SW 1271 (cell line): ENCODE data around the gene PDE9A.

ENCODE experiments used
- DNase-seq, 2 experiments: peaks; one replicate each; lab custom pipeline; 2025; lab: John Stamatoyannopoulos, UW

The PDE9A gene

DNA sequence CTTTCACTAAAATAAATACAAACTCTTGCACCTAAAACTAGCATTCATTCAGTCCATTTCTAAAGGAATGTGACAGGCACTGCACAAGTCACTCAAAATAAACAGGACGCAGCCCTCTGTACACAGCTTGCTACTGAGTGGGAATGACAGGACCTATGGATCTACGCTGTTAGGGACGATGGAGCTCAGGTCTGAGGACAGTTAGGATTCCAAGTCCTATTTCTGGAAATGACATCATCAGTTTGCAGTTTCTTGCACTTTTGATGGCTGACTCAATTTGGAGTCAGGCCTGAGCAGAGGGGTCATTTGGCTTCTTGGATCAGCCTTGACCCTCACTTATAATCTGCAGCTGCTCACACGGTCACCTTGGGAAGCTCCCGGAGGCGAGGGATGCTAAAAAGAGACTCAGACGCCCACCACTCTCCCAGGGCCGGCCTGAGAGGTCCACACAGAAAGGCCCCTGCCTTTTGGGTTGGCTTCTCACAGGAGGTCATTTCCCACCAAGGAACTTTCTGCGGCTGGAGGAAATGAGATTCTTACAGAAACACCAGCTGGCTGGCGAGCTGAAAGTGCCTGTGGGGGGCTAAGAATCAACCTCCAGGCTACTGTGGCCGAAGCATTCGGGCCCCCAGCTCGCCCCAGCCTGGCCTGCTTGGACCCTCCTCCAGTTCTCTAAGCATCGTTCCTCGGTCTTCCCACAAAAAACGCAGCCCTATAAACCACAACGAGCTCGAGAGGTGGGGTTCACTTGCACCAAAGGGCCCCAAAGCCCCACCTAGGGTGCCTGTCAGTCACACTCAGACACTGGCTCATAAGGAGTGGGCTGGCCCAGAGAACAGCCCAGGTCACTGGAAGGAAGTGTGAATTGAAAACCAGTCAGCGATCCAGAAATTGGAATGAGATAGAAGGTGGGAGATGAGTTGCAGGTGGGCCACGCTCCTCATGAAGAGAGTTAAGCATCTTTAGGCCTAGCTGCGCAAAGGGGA, 8.9 kb upstream of the PDE9A start:
- no peak for DNase-seq

- no peak for DNase-seq
Observed at GRCh38 chr21:42645211-42646075, 8.0 kb upstream of the PDE9A start.

DNA sequence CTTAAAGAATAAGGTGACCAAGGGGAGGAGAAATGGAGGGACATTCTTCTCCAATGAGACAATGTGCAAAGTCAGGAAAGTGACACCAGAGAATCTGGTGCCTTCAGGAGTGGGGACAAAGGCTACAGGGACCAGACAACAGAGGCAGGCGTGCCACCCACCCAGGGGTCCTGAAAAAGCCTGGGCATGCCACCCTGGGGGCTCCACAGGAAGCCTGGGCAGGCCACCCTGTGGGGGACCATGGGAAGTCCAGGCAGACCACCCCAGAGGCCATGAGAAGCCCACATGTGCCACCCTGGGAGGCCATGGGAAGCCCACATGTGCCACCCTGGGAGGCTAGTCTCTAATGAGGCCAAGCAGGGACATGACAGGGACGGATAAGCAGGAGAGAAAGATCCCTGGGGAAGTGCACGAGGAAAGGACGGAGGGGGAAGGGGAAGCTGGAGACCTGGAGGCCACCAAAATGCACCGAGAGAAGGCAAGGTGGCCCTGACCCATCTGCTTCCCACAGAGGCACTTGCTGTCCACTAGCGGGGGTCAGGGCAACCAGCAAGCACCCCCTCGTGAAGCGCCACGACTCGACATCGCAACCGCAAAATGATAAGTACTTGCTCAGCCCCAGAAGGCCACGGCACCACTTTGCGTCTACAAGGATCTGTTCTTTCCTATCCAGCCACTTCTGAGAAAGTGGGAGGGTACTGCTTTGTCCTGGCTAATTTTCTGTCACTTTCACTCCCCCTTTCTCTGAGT, 7.2 kb upstream of the PDE9A start:
- no peak for DNase-seq

DNA sequence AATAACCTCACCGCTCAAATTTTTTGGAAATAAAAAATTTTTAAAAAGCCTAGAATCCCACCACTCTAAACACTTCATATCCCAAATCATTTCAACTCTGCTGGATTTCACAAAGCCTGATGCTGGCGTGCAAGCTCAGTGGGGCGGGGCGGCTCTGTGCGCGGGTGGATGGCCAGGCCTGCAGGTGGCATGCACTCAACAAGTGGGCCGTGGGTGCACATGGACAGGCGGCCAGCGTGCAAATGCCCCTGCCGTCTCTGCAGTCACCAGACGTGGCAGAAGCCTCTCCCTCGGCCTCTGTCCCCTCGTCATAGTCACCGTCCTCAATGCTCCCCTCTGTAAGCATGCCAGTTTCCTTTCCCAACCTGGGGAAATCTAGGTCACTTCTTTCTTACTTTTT, 6.6 kb upstream of the PDE9A start:
- DNase-seq, result no peak

GRCh38 chr21:42648606-42649005, 4.8 kb upstream of the PDE9A start:
- DNase-seq, result no peak

GRCh38 chr21:42649122-42650032, 4.0 kb upstream of the PDE9A start:
- DNase-seq, result no peak

GRCh38 chr21:42650033-42650370, 3.4 kb upstream of the PDE9A start:
- no peak for DNase-seq

- DNase-seq, result no peak
Observed at GRCh38 chr21:42650441-42651421, 2.7 kb upstream of the PDE9A start.

DNA sequence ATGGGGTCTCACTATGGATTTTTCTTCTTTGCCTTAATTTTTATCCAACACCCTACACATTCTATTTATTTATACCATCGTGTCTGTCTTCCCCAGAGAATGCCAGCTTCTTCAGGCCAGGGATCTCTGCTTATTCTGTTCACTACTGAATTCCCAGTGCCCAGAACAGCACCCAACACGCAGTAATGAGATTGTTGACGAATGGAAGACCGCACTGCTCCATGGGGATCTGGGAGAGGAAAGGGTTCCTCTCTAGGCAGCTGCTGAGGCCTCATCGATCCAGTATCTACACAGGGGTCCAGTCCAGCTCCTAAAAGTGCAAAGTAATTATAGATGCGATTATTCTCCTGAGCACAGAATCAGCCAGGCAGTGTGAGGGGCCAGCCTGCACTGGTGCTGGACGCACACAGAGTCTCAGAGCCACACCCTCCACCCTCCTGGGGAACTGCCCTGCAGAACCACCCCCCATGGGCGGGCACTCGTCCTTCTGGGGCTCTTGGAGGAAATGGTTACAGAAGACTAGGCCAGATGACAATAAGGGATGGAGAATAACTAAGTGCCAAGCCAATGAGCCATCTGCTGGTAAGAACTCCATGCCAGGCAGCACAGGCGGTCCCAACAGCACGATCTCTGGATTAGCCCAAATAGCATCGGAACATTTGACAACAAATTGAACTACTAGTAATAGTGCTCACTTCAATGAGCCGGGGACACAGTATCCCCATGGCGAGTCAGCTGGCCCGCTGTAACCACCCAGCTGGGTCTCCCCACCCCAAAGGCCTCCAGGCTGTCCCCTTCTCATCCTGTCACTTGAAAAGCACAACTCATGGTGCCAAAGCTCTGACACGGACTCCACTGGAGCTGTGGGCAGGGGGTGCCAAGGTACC, 1.7 kb upstream of the PDE9A start:
- DNase-seq, result no peak

- DNase-seq, result peak; percentile 59 to 80
Observed at GRCh38 chr21:42652527-42653230, 742 bp upstream of the PDE9A start.

DNA sequence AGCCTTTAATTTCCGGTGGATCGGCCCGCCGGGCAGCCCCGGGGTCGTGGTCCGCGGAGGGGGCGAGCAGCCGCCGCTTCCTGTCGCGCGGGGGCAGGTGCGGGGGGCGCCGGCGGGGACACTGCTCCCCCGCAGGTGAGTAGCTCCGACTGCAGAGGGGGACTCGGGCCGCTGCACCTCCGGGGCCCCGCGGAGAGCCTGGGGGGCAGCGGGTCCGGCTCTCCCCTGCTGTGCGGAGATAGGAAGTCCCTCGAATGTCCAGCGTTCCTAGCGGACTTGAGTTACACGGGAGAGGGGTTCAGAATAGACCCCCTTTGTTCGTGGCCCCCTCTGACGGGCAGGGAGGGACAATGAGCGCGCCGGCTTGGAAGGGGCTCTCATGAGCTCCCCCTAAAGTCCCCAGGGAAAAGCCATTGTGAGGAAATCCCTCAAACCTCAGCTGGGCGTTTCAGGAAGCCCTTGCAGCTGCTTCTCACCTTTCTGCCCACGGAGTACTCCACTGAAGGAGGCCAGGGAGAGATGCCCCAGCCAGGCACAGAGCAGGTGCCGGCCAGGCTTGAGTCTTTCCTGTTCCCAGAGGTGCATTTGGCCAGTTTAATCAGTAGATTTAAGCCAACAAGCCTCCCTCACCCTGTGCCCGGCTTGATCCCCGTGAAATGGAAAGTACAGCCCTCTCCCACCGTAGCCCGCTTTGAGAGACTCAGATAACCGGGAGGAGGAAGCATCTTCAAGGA, 925 bp downstream of the PDE9A start:
- DNase-seq, result peak in 1 of 2 experiments; percentile 29

DNA sequence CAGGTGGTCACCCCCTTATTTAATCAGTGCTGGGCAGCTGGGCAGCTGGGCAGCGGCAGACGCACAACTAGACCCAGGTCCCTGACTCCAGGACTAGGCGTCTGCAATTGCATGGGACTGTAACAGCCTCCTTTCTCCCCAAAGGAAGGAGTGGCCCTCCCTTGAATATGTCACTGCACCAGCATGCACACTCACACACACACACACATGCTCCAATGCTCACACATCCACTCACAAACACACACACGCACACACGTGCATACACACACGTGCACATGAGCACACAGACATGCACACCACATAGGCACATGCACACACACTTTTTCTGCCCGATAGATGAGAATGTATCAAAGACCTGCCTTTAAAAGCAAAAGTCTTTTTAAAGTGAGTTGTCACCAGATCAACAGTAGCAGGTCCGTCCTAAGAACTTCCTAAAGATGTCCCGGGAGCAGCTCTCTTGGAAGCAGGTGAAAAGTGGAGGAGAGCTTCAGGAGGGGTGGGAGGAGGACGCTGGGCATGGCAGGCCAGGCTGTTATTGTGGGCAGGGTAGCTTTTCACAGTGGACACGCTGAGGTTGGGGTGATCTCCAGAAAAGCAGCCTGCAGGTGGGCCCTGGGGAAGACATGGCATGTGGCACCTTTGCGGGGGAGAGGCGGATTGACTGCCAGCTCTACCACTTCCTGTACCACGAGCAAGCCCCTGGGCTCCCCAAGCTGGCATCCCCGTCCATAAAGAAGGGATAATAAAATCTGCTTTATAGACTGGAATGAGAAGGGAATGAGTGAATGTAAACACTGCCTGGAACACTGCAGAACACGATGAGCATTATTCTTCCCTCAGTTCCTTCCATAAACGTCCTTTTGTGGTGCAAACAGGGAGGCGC, 1.7 kb downstream of the PDE9A start:
- DNase-seq, result no peak

DNA sequence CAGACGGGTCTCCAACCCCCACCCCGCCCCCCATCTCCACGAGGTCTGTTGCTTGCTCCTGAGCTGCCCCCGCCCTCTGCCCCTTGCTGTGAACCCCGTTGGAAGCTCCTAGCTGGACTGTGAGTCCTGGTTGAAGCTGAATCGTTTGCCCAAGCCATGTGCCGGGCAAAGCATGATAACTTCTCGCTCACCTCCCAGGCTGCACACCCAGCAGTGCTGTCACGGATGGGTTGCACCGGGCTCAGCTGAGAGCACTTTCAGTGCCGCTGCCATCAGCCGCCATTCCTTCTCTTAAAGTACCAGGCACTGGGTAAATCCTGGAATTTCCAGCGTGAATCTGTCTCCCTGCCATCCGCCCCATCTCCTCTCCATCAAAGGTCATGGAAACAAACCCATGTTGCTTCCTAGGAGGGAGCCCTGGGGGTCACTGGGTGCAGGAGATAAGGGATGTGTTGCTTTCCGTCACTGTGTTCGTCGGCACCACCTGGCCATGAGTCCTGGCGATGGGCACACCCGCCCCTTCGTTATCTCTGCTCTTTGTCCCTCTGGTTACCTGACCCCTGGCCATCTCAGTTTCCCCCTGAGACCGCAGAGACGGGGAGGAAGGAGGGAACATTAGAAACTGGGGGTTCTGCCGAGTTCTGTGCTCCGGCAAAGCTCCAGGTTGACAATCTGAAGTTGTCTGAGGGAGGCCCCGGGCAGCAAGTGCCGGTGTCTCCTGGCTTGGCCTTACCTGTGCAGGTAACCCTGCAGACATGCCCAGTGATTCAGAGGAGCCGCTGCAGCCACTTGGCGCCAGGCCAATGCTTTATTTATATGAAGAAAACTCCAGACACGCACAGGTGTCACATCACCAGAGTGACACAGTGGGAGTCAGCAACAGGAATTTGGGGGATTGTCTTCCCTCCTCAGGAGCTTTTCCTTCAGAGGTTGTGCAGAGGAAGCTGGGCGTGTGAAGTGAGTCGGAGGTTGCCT, 2.7 kb downstream of the PDE9A start:
- no peak for DNase-seq

DNA sequence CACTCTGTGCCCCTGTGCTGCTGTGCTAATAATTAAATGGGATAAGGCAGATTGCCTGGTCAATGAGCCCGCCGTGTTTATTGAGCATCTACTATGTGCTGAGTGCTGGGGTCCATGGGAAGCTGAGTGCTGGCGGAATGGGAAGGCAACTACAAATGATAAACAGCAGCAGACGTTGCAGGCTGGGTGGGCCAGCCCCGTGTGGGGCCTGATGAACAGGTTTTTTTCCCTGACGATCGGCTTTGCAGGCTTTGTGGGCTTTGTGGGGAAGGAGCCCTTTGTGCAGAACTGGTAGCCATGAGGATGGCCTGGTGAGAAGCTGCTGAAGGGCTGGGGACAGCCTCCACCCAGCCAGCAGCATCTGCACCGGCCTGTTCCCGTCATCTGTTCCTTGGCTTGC, 3.5 kb downstream of the PDE9A start:
- DNase-seq, result no peak

DNA sequence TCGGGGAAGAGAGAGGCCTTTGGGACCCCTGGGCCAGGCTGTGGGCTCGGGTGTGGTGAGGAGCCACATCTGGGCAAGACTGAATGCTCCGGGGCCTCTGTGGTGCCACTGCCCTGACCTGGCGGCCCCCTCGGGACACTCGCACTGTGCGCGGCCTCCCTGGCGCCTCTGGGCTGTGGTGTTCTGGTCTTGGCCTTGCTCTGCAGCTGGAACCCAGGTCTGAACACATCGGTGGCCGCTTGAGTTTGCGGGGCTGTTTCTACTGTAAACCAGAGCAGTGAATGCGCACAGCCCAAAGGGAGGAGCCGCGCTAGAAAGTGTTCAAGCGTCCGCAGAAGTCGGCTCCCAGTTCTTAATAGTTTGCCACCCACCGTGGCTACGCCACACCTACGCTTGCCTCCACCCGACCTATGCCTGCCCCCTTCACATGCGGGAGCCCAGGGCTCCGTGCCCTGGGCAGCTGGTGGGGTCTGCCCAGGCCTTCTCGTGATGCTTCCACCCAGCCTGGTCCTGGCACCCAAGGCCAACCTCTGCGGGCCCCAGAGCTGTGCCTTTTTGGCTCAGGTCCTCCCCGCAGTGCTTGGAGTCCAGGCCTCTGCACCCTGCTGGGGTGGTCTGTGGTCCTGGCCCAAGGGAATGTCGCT, 4.4 kb downstream of the PDE9A start:
- DNase-seq, result no peak
